ENCODE measurements around the gene SYT2. TPM values are rescaled to one million over a fixed set of nuclear protein-coding genes. Genes with fewer than 3 reads are reported as not detected.
"Not testable (repeated sequence)": the region's sequence is repeated elsewhere in the genome, so short reads cannot be mapped to it uniquely, and the experiment has no call there.

Gene SYT2
- total RNA-seq, 1 experiment from 2014 or later = 0.69 TPM

DNA sequence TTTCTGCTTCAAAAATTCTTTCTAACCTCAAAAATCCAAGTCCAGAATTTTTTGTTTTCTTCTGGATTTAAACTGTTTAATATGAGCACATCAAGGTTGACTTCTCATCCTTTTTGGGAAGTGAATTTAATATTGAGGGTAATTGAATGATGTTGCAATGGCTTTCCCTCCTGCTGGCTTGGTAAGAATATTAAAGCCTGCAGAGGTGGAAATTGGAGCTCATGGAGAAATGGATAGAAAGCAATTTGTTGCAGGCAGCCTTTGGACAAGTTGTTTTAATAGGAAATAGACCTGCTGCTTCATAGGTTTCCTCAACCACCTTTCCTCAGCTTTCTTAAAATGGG, 124.7 kb downstream of the SYT2 start:
- intact Hi-C loops (cut with micrococcal nuclease; ENCODE audit: unreplicated experiment) = no loop called here
- H3K36me3 ChIP-seq (ENCODE audit: insufficient read depth, low read length, poor library complexity, severe bottlenecking) = no peaks in the 10 kb centered on the region
- TF ChIP-seq EZH2 (IDR thresholded peaks at IDR 0.05; ENCODE audit: borderline replicate concordance, low read depth, low read length, poor library complexity, severe bottlenecking) = no peak
- TF ChIP-seq, protein P1, sequence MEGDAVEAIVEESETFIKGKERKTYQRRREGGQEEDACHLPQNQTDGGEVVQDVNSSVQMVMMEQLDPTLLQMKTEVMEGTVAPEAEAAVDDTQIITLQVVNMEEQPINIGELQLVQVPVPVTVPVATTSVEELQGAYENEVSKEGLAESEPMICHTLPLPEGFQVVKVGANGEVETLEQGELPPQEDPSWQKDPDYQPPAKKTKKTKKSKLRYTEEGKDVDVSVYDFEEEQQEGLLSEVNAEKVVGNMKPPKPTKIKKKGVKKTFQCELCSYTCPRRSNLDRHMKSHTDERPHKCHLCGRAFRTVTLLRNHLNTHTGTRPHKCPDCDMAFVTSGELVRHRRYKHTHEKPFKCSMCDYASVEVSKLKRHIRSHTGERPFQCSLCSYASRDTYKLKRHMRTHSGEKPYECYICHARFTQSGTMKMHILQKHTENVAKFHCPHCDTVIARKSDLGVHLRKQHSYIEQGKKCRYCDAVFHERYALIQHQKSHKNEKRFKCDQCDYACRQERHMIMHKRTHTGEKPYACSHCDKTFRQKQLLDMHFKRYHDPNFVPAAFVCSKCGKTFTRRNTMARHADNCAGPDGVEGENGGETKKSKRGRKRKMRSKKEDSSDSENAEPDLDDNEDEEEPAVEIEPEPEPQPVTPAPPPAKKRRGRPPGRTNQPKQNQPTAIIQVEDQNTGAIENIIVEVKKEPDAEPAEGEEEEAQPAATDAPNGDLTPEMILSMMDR (conservative IDR thresholded peaks at IDR 0.05; ENCODE audit: low read depth, low read length) = no peak
- DNase-seq (ENCODE audit: low spot score) = peak; percentile 46
- CTCF ChIA-PET = no interaction called here
- H3K9me3 ChIP-seq (ENCODE audit: low read depth, low read length, poor library complexity, severe bottlenecking) = no peaks in the 10 kb centered on the region
- H3K27ac ChIP-seq (ENCODE audit: low read depth, low read length, poor library complexity, severe bottlenecking) = peak overlapping the region; percentile 71
- BruUV-seq (replicated peaks) = no TSS peak
- no peak overlapping the region for H3K4me3 ChIP-seq (ENCODE audit: low read depth, low read length, poor library complexity, severe bottlenecking)
- H3K27me3 ChIP-seq (replicated peaks; ENCODE audit: insufficient read depth, low read depth, low read length, poor library complexity) = no peaks in the 10 kb centered on the region
- POLR2A ChIA-PET (ENCODE audit: low non-redundant PET) = no interaction called here
- peaks cover 30% of the 10 kb centered on the region for H3K4me1 ChIP-seq (ENCODE audit: insufficient read depth, low read length, poor library complexity, severe bottlenecking)

DNA sequence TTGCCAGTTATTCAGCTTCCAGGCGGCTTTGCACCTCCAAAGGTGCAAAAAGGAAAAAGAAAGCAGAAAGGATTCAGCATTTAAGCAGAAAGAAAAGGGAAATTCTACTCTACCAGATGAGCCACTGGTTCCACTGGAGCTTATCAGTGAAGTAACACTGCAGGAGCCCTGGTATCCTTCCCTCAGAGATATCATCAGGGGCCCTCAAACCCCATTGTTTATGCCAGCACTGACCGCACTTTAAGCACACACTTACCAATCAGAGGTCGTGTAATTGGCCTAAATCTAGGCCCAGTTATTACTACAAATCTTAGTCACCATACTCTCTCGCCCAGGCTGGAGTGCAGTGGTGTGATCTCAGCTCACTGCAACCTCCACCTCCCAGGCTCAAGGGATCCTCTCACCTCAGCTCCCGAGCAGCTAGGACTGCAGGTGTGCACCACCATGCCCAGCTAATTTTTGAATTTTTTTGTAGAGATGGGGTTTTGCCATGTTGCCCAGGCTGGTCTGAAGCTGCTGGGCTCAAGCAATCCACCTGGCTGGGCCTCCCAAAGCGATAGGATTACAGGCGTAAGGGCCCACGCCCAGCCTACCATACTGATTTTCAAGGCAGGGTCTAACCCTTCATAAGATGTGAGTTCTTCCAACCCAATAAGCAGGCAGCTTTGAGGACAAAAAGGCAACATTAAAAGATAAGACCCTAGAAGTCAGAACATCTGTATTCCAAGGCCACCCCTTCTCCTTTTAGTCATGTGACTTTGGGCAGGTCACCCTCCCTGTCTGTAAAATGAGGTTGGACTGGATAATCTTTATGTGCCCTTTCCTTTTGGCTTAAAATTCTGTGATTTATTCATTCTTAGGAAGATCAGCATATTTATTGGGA, 125.3 kb downstream of the SYT2 start:
- intact Hi-C loops (cut with micrococcal nuclease; ENCODE audit: unreplicated experiment) = no loop called here
- DNase-seq (ENCODE audit: low spot score) = no peak
- Histone ChIP-seq H3K9me3 (ENCODE audit: low read depth, low read length, poor library complexity, severe bottlenecking) (no peaks in the 10 kb centered on the region), H3K27me3 (replicated peaks; ENCODE audit: insufficient read depth, low read depth, low read length, poor library complexity) (no peaks in the 10 kb centered on the region), H3K27ac (ENCODE audit: low read depth, low read length, poor library complexity, severe bottlenecking) (peak overlapping the region; percentile 71), H3K4me1 (ENCODE audit: insufficient read depth, low read length, poor library complexity, severe bottlenecking) (peaks cover 36% of the 10 kb centered on the region), H3K4me3 (ENCODE audit: low read depth, low read length, poor library complexity, severe bottlenecking) (no peak overlapping the region), H3K36me3 (ENCODE audit: insufficient read depth, low read length, poor library complexity, severe bottlenecking) (no peaks in the 10 kb centered on the region)
- no TSS peak for BruUV-seq (replicated peaks)
- POLR2A ChIA-PET (ENCODE audit: low non-redundant PET) = no interaction called here
- TF ChIP-seq, protein P1 (conservative IDR thresholded peaks at IDR 0.05; ENCODE audit: low read depth, low read length) = no peak
- no peak for TF ChIP-seq EZH2 (IDR thresholded peaks at IDR 0.05; ENCODE audit: borderline replicate concordance, low read depth, low read length, poor library complexity, severe bottlenecking)
- CTCF ChIA-PET = interaction anchor here (0.5 kb wide), 1 partner anchor 330 kb away, joined by 3 read pairs; no protein-coding TSS in a partner anchor

DNA sequence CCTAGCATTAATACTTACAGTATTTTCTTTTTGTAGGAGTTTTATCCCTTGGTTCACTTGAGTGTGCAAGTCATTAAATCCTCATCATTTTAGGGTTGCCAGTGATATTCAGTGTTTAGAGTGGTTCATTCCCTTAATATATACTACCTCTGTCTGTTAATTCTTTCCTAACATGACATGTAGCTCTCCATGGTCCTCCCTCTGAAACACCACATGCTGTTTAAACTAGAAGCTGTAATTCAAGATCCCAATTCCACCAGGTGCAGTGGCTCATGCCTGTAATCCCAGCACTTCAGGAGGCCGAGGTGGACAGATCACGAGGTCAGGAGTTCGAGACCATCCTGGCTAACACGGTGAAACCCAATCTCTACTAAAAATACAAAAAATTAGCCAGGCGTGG, 127.9 kb downstream of the SYT2 start:
- H3K4me3 ChIP-seq (ENCODE audit: low read depth, low read length, poor library complexity, severe bottlenecking); BruUV-seq (replicated peaks); H3K27ac ChIP-seq (ENCODE audit: low read depth, low read length, poor library complexity, severe bottlenecking); H3K36me3 ChIP-seq (ENCODE audit: insufficient read depth, low read length, poor library complexity, severe bottlenecking); intact Hi-C loops (cut with micrococcal nuclease; ENCODE audit: unreplicated experiment); DNase-seq (ENCODE audit: low spot score); H3K9me3 ChIP-seq (ENCODE audit: low read depth, low read length, poor library complexity, severe bottlenecking); POLR2A ChIA-PET (ENCODE audit: low non-redundant PET); H3K27me3 ChIP-seq (replicated peaks; ENCODE audit: insufficient read depth, low read depth, low read length, poor library complexity): not testable (repeated sequence)
- CTCF ChIA-PET = interaction anchor here (1.0 kb wide), 1 partner anchor 11 kb away, joined by 3 read pairs; no protein-coding TSS in a partner anchor
- H3K4me1 ChIP-seq (ENCODE audit: insufficient read depth, low read length, poor library complexity, severe bottlenecking) = peaks cover 57% of the 10 kb centered on the region

DNA sequence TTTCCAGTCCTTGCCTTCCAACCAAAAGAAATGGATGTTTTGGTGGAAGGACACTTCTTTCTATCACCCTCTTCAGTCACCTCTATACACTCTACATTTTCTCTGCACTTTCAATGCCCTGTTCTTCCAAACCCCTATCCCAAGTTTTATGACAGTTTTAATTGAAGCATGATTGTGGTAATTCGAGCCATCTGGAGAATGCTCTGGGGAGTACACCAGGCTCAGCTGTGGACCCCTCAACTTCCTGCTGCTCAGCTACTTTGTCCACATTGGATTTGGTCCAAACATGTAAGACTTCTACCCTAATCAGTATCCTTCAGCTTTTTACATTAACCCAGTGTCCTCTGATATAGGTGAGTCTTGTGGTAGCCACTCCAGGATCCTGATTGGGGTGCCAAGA, 129.6 kb downstream of the SYT2 start:
- ChIA-PET POLR2A (ENCODE audit: low non-redundant PET) (no interaction called here), CTCF (no interaction called here)
- H3K27me3 ChIP-seq (replicated peaks; ENCODE audit: insufficient read depth, low read depth, low read length, poor library complexity) = no peaks in the 10 kb centered on the region
- DNase-seq (ENCODE audit: low spot score) = peak; percentile 71
- TF ChIP-seq EZH2 (IDR thresholded peaks at IDR 0.05; ENCODE audit: borderline replicate concordance, low read depth, low read length, poor library complexity, severe bottlenecking) = no peak
- TF ChIP-seq, protein P1 (conservative IDR thresholded peaks at IDR 0.05; ENCODE audit: low read depth, low read length) = no peak
- H3K4me3 ChIP-seq (ENCODE audit: low read depth, low read length, poor library complexity, severe bottlenecking) = no peak overlapping the region
- H3K36me3 ChIP-seq (ENCODE audit: insufficient read depth, low read length, poor library complexity, severe bottlenecking) = no peaks in the 10 kb centered on the region
- H3K4me1 ChIP-seq (ENCODE audit: insufficient read depth, low read length, poor library complexity, severe bottlenecking) = peaks cover 60% of the 10 kb centered on the region
- H3K9me3 ChIP-seq (ENCODE audit: low read depth, low read length, poor library complexity, severe bottlenecking) = no peaks in the 10 kb centered on the region
- BruUV-seq (replicated peaks) = no TSS peak
- intact Hi-C loops (cut with micrococcal nuclease; ENCODE audit: unreplicated experiment) = no loop called here
- peak overlapping the region; percentile 99 for H3K27ac ChIP-seq (ENCODE audit: low read depth, low read length, poor library complexity, severe bottlenecking)

Data from A673 (cell line).